NCI-H146 treated with DMSO at 0.1 percent for 48 hours (cell line): ENCODE data around the gene MRPL19.
"Not testable (repeated sequence)": the region's sequence is repeated elsewhere in the genome, so short reads cannot be mapped to it uniquely, and the experiment has no call there.

ENCODE experiments used
- DNase-seq: peaks from one replicate; lab custom pipeline; 2025; ENCODE audit not compliant: unreplicated experiment; lab: John Stamatoyannopoulos, UW

Gene MRPL19

DNA sequence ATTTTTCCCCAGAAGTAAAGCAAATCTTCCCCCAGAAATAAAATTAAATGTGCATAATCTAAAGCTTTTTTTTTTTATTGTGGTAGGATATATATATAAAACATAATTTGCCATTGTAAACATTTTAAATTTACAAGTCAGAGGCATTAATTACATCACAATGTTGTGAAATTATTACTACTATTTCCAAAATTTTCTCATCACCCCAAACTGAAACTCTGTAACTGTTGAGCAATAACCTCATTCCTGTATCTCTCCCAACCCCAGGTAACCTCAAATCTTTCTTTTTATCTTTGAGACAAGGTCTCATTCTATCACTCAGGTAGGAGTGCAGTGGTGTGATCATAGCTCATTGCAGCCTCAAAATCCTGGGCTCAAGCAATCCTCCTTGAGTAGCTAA, 11.2 kb downstream of the MRPL19 start:
- DNase-seq = no peak

GRCh38 chr2:75666911-75667310, 20.3 kb downstream of the MRPL19 start:
- no peak for DNase-seq

- no peak for DNase-seq
These were observed 21.3 kb downstream of the MRPL19 start for GRCh38 chr2:75667884-75668283.

DNA sequence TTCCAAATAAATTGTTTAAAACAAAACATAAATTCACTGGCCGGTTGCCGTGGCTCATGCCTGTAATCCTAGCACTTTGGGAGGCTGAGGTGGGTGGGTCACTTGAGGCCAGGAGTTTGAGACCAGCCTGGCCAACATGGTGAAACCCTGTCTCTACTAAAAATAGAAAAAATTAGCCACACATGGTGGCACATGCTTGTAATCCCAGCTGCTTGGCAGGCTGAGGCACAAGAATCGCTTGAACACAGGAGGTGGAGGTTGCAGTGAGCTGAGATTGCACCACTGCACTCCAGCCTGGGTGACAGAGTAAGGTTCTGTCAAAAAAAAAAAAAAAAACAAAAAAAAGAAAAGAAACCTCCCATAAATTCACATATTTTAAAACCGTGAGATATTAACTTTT, 28.8 kb downstream of the MRPL19 start:
- not testable (repeated sequence) for DNase-seq

DNA sequence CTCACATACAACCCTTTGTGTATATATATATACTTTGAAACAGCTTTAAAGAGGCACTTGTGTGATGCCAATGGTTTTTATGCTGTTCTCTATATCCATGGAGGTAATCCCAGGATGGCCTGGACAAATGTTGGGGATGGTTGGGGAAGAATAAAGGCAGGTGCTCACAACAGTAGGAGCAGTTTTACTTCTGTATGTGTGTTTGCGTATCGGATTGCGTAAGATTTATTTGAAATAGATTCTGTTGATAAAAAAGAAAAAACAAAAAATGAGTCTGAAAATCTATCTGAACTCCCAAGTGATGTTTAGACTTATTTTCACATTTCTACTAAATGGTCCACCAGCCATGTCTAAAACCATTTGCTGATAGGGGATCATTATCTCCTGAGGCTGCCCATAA, 29.3 kb downstream of the MRPL19 start:
- no peak for DNase-seq

GRCh38 chr2:75676464-75676863, 29.9 kb downstream of the MRPL19 start:
- DNase-seq = no peak

DNA sequence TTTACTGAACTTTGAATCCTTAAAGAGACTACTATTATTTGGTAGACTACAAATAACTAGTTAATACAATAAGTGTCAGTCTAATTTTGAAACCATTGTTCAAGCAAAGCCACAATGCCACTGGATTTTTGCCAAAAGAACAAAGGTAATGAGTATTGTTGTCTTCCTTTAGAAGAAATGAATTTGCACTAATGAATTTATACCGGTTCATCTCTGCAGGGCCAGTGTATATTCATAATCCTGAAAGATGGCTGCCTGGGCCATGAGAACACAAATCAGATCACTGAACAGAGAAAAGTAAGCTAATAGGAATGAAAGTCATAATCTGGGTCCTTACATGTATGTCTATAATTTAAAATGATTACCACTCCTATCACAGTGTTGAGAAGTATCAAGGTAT, 33.0 kb downstream of the MRPL19 start:
- no peak for DNase-seq

DNA sequence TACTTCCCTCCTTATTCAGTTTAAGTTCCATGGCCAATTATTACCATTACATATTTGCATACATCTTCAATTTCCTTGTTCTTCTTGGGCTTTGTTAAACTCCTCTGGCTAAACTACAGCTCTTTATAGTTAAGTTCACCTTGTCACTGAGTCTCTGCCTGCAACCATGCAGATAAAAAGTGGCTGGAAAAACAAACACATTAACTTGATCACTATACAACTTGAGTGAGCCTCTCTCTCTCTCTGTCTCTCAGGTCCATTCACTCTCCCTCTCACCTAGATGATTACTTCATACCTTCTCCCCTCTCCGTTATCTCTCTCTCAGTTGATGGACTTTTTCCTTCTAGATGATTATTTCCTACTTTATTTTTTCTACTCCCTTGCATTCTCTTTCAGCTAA, 33.8 kb downstream of the MRPL19 start:
- no peak for DNase-seq

DNA sequence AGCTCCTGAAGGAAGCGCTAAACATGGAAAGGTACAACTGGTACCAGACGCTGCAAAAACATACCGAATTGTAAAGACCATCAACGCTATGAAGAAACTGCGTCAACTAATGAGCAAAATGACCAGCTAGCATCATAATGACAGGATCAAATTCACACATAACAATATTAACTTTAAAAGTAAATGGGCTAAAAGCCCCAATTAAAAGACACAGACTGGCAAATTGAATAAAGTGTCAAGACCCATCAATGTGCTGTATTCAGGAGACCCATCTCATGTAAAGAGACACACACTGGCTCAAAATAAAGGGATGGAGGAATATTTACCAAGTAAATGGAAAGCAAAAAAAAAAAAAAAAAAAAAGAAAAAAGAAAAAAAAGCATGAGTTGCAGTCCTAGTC, 36.8 kb downstream of the MRPL19 start:
- DNase-seq = not testable (repeated sequence)

- DNase-seq = no peak
These were observed 41.6 kb downstream of the MRPL19 start for GRCh38 chr2:75688196-75688595.

DNA sequence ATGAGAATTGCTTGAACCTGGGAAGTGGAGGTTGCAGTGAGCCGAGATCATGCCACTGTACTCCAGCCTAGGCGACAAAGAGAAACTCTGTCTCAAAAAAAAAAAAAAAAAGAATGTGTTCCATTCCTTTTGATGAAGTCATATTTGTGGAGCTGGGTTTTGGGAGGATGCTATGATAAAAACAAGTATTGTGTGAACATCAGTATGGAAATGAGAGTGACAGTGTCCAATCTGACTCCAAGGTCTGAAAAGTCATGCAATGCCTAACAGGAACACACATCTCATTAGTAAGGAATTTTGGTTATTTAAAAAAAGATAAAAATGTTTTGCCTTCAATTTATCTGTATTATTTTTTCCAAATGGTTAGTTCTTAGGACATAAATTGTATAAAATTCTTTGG, 52.3 kb downstream of the MRPL19 start:
- no peak for DNase-seq

DNA sequence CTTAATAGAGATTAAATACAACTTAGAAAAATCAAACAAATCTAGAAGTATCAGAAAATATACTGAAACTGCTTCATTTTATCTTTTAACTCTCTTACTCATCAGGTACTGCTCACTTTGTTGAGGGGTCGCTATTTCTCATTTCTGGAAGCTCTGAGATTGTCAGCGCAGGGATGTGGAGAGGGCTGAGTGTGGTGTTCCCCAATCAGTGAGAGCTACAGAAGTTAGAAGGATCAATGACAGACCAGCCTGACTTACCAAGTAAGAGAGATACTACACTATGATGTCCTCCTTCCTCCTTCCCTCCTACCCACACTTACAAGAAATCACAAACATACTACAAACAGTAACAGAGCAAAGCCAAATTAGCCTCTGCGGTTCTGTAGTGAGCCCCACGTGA, 56.0 kb downstream of the MRPL19 start:
- DNase-seq = no peak

- no peak for DNase-seq
These were observed 57.2 kb downstream of the MRPL19 start for GRCh38 chr2:75703589-75704287.

DNA sequence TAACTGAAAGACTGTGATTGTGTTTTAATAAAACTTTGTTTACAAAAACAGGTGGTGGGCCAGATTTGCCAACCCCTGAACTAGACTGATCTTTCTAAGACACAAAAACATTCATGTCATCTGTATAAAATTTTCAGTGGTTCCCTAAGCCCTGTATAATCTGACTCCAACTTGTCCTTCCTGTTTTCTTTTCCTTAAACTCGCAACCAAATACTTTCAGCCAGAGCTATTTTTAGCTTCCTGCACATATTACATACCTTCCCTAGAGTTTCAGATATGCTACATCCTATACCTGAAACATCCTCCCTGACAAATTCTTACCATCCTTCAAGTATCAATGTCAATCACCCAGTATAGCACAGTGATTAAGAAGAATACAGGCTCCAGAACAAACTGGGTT, 59.3 kb downstream of the MRPL19 start:
- DNase-seq = no peak

DNA sequence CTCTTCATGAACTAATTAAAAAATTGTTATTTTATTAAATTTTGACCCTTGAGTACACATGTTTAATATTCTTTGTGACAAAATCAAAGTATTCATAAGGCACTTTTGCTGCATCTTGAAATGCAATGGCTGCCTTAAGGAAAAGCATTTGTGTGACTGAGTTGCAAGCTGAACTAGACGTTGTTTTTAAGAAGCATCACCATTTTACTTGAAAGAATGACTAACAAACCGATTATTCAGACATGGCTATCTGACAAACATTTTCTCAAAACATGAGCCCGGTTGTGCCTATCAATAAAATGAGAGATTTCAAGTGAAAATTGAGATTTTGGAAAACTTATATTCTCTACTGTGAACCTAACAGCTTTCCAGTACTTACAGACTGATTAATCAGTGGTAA, 61.3 kb downstream of the MRPL19 start:
- DNase-seq = no peak

DNA sequence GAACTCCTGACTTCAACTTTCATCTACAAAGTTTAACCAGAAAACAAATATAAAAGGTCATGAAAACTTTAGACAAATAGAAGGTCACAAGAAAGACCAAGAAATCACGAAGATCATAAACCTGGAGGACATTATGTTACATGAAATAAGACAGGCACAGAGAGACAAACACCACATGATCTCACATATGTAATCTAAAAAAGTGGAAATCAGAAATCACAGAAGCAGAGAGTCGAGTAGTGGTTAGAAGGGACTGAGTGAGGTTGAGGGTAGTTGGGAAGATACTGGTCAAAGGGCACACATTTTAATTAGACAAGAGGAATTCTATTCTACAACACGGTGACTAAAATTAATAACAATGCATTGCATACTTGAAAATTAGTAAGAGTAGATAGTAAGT, 62.7 kb downstream of the MRPL19 start:
- DNase-seq = no peak

DNA sequence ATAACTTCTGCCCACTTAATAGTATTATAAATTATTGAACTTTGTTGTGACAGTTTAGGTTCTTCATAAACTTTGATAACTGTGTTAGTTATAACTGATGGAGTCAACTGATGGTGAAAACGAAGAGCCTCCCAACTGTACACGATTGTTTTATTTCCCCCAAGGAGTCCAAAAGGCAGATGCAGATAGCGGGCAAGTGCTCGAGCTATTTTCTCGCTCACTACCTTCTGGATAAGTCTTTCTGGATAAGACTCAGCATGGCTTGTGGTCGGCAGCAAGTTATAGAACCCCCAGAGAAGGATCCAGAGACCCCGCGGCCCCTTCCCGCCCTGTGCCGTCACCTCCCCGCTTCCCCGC, 63.6 kb downstream of the MRPL19 start:
- peak; percentile 46 for DNase-seq

DNA sequence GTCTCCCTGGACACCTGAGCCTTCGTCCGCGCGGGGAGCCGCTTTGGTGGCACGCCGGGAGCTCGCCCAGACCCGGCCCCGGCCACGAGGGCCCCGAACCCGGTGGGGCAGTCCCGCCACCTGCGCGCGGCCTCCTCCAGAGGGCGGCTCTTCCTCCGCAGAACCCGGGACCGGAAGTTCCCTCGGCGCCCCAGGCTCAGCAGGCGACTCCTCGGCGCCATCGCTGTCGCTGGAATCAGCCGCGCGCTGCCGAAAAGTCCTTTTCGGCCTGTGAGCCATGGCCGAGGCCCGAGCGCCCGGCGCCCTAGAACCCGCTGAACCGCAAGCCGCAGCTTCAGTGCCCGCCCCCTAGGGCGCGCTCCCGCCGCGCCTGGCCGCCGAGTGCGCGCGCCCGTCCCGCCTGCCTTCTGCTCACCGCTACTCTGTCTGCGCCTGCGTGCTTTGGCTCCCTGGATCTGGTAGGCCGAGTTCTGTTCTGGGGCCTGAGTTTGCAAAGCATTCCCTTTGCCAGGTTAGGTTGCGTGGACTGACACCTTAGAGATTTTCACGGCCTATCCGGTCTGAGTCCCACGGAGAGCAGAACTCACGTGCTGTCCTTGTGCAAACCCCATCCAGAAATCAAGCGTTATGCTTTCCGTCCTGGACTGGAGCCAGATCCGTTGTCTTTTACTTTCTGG, 64.1 kb downstream of the MRPL19 start, which contains the start of gene GCFC2:
GCFC2 (minus strand) TSS at position 339 of the 677 bp plus-strand sequence; CDS start at position 279, 60 bp downstream.
- peak; percentile 57 for DNase-seq

GRCh38 chr2:75711590-75711989, 65.0 kb downstream of the MRPL19 start:
- DNase-seq = not testable (repeated sequence)

- no peak for DNase-seq
These were observed 69.8 kb downstream of the MRPL19 start for GRCh38 chr2:75716406-75716805.

GRCh38 chr2:75719616-75720015, 73.0 kb downstream of the MRPL19 start:
- DNase-seq = no peak

GRCh38 chr2:75720525-75720924, 73.9 kb downstream of the MRPL19 start:
- no peak for DNase-seq

GRCh38 chr2:75722687-75723086, 76.1 kb downstream of the MRPL19 start:
- no peak for DNase-seq
